WTC11 (cell line): ENCODE data around the gene TNNC2. TPM values are rescaled to one million over a fixed set of nuclear protein-coding genes. Genes with fewer than 3 reads are reported as not detected.

Source experiments
- ATAC-seq: fragments of 200-7000 bp; cut with Tn5 transposase; 2 replicates; pipeline ENCODE4 v1.10.0; 2021; ENCODE audit warnings: mild to moderate bottlenecking, moderate library complexity
- CTCF ChIA-PET: fragments of 300-600 bp; sonication (Branson Sonifier 250); formaldehyde crosslinking; loops from one replicate; lab custom pipeline; 2021; ENCODE audit warnings: antibody characterized with exemption; lab: Charles Lee
- POLR2A ChIA-PET: fragments of 350-600 bp; sonication (Branson Sonifier 250); formaldehyde crosslinking; loops from one replicate; lab custom pipeline; 2021; ENCODE audit warnings: antibody characterized with exemption; lab: Charles Lee
- DNase-seq: peaks from one replicate; pipeline ENCODE4 v3.0.0; 2021; ENCODE audit warnings: low spot score
- H3K27ac Mint-ChIP-seq: 2 replicates; pipeline ENCODE4 v1.8.0; 2021; ENCODE audit warnings: mixed read lengths
- H3K27me3 Mint-ChIP-seq: 2 replicates; pipeline ENCODE4 v1.8.0; 2021; ENCODE audit warnings: low read depth, mild to moderate bottlenecking, moderate library complexity, mixed read lengths
- H3K36me3 Mint-ChIP-seq: 2 replicates; pipeline ENCODE4 v1.8.0; 2021; ENCODE audit warnings: mixed read lengths
- H3K4me1 Mint-ChIP-seq: 2 replicates; pipeline ENCODE4 v1.8.0; 2022; ENCODE audit warnings: mixed read lengths
- H3K4me3 Mint-ChIP-seq: 2 replicates; pipeline ENCODE4 v1.8.0; 2021; ENCODE audit warnings: mild to moderate bottlenecking, moderate library complexity, mixed read lengths
- H3K9me3 Mint-ChIP-seq: 2 replicates; pipeline ENCODE4 v1.8.0; 2021; ENCODE audit warnings: mixed read lengths
- EMX1 ChIP-seq: fragments of 250-450 bp; sonication (Bioruptor Pico); IDR thresholded peaks from 2 replicates; pipeline ENCODE4 v1.8.0; 2021; ENCODE audit warnings: mild to moderate bottlenecking
- FOXJ3 ChIP-seq: sonication (generic); formaldehyde crosslinking; IDR thresholded peaks from 2 replicates; pipeline ENCODE4 v1.9.0; 2021; ENCODE audit warnings: missing genetic modification reagents, mild to moderate bottlenecking, borderline replicate concordance
- JAZF1 ChIP-seq: fragments of 250-450 bp; sonication (Bioruptor Pico); IDR thresholded peaks from 2 replicates; pipeline ENCODE4 v1.9.0; 2021; ENCODE audit warnings: moderate library complexity, mild to moderate bottlenecking, inconsistent platforms
- JUN ChIP-seq: sonication (generic); formaldehyde crosslinking; IDR thresholded peaks from 2 replicates; pipeline ENCODE4 v1.8.0; 2023; ENCODE audit warnings: mild to moderate bottlenecking, missing genetic modification reagents
- MXD4 ChIP-seq: fragments of 250-450 bp; sonication (Bioruptor Pico); IDR thresholded peaks from 2 replicates; pipeline ENCODE4 v1.8.0; 2021; ENCODE audit warnings: mild to moderate bottlenecking, moderate library complexity, borderline replicate concordance
- SOX15 ChIP-seq: fragments of 250-450 bp; sonication (Bioruptor Pico); IDR thresholded peaks from 2 replicates; pipeline ENCODE4 v1.9.0; 2021; ENCODE audit warnings: mild to moderate bottlenecking
- TEAD1 ChIP-seq: sonication (generic); formaldehyde crosslinking; IDR thresholded peaks from 2 replicates; pipeline ENCODE4 v1.8.0; 2022; ENCODE audit warnings: mild to moderate bottlenecking, missing genetic modification reagents
- TEAD4 ChIP-seq: sonication (generic); formaldehyde crosslinking; IDR thresholded peaks from 2 replicates; pipeline ENCODE4 v1.8.0; 2022; ENCODE audit warnings: mild to moderate bottlenecking, missing genetic modification reagents
- TP53 ChIP-seq: sonication (generic); formaldehyde crosslinking; IDR thresholded peaks from 2 replicates; pipeline ENCODE4 v1.8.1; 2023; ENCODE audit warnings: mild to moderate bottlenecking, missing genetic modification reagents
- ZNF416 ChIP-seq: fragments of 250-450 bp; sonication (Bioruptor Pico); IDR thresholded peaks from 2 replicates; pipeline ENCODE4 v1.9.0; 2021; ENCODE audit warnings: mild to moderate bottlenecking, inconsistent platforms
- ZNF423 ChIP-seq: fragments of 250-450 bp; sonication (Bioruptor Pico); IDR thresholded peaks from 2 replicates; pipeline ENCODE4 v2.1.2; 2022; ENCODE audit warnings: mild to moderate bottlenecking, moderate library complexity
- total RNA-seq: library from RNA; stranded (reverse); gene quantifications from 3 replicates; pipeline ENCODE4 v1.2.3, GENCODE V29; 2021
- TF ChIP-seq, protein P1 (sequence below): sonication (generic); formaldehyde crosslinking; IDR thresholded peaks from 2 replicates; pipeline ENCODE4 v1.8.0; 2022; ENCODE audit warnings: mild to moderate bottlenecking, missing genetic modification reagents
- TF ChIP-seq, protein P2 (sequence below): fragments of 200-600 bp; IDR thresholded peaks from 2 replicates; pipeline ENCODE4 v1.8.0; 2022; ENCODE audit warnings: antibody characterized with exemption
- TF ChIP-seq, protein P3 (sequence below): sonication (generic); formaldehyde crosslinking; IDR thresholded peaks from 2 replicates; pipeline ENCODE4 v1.8.1; 2022; ENCODE audit warnings: mild to moderate bottlenecking, moderate library complexity, missing genetic modification reagents
- TF ChIP-seq, protein P4 (sequence below): sonication (generic); formaldehyde crosslinking; IDR thresholded peaks from 2 replicates; pipeline ENCODE4 v1.8.1; 2023; ENCODE audit warnings: mild to moderate bottlenecking, missing genetic modification reagents
- TF ChIP-seq, protein P5 (sequence below): fragments of 250-450 bp; sonication (Bioruptor Pico); IDR thresholded peaks from 2 replicates; pipeline ENCODE4 v1.9.0; 2021; ENCODE audit warnings: mild to moderate bottlenecking, borderline replicate concordance
- TF ChIP-seq, protein P6 (sequence below): sonication (generic); formaldehyde crosslinking; IDR thresholded peaks from 2 replicates; pipeline ENCODE4 v1.8.0; 2022; ENCODE audit warnings: mild to moderate bottlenecking, missing genetic modification reagents
- TF ChIP-seq, protein P7 (sequence below): sonication (generic); formaldehyde crosslinking; IDR thresholded peaks from 2 replicates; pipeline ENCODE4 v1.8.1; 2022; ENCODE audit warnings: missing genetic modification reagents, borderline replicate concordance

Gene TNNC2
- total RNA-seq, 1 experiment from 2014 or later, result 3.0 TPM

DNA sequence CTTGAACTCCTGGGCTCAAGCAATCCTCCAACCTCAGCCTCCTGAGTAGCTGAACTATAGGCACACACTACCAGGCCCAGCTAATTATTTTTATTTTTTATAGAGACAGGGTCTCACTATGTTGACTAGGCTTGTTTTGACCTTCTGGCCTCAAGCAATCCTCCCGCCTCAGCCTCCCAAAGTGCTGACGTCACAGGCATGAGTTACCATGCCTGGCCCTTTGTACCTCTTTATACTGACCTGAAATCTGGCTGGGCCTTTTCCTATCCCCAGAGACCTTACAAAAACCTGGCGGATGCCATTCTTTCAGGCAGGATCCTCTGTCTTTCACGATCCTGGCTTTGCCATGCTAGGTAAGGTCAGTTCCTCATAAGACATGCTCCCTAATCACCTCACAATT is 47.0 kb downstream of the TNNC2 start (continued):
- TF ChIP-seq, protein P1, sequence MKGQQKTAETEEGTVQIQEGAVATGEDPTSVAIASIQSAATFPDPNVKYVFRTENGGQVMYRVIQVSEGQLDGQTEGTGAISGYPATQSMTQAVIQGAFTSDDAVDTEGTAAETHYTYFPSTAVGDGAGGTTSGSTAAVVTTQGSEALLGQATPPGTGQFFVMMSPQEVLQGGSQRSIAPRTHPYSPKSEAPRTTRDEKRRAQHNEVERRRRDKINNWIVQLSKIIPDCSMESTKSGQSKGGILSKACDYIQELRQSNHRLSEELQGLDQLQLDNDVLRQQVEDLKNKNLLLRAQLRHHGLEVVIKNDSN (CRISPR knock-in tag), result no peak
- TF ChIP-seq MXD4 (no peak), TEAD1 (CRISPR knock-in tag) (no peak), ZNF423 (CRISPR knock-in tag) (no peak), ZNF416 (CRISPR knock-in tag) (no peak)
- TF ChIP-seq, protein P2, sequence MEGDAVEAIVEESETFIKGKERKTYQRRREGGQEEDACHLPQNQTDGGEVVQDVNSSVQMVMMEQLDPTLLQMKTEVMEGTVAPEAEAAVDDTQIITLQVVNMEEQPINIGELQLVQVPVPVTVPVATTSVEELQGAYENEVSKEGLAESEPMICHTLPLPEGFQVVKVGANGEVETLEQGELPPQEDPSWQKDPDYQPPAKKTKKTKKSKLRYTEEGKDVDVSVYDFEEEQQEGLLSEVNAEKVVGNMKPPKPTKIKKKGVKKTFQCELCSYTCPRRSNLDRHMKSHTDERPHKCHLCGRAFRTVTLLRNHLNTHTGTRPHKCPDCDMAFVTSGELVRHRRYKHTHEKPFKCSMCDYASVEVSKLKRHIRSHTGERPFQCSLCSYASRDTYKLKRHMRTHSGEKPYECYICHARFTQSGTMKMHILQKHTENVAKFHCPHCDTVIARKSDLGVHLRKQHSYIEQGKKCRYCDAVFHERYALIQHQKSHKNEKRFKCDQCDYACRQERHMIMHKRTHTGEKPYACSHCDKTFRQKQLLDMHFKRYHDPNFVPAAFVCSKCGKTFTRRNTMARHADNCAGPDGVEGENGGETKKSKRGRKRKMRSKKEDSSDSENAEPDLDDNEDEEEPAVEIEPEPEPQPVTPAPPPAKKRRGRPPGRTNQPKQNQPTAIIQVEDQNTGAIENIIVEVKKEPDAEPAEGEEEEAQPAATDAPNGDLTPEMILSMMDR, result no peak

DNA sequence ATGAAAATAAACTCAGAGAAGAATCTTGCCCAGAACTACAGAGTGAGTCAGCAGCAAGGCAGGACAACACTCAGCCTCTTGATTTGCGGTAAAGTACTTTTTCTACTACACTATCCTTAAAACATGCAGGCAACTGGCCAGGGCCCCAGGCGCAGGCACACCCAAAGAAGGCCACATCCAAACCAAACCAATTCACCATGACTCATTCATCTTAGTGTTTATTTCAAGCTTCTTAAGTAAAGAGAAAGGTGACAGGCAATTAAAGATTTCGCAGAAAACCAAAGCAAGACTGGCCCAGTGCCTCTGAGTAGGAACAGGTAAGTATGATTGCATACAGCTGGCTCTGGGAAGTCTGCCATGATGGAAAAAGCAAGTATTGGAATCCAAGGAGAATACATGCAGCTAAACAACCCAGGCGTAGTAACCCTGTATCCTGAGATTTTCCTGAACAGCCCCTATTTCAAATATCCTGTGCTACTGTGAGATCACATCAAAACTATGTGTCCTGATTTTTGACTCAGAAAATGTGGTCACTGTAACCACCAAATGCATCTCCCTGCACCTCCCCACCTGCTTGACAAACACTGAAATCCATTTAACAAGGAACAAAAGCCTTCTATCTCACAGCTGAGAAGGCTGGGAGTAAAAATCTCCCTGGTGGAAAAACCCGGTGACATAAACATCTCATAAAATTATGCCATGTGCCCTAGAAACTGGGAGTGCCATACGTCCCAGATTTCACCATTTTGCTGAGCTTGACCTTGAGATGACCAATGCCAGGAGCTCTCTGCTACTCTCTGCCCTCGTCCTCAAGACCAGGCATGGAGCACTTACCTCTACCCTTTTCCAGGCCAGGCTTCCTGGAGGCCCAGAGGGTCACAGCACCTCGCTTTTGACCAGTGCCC is 47.8 kb downstream of the TNNC2 start:
- Mint-ChIP-seq H3K4me1 (no peaks in the 10 kb centered on the region), H3K9me3 (no peaks in the 10 kb centered on the region), H3K36me3 (no peaks in the 10 kb centered on the region), H3K27me3 (no peaks in the 10 kb centered on the region), H3K4me3 (no peak overlapping the region), H3K27ac (no peak overlapping the region)
- no peak for DNase-seq
- CTCF ChIA-PET, result interaction anchor here (0.7 to 1.5 kb wide), 3 partner anchors 8 to 241 kb away, joined by 3 to 11 read pairs (median 4); no protein-coding TSS in a partner anchor
- ATAC-seq, result no peak
- TF ChIP-seq EMX1 (CRISPR knock-in tag), result no peak
- no peak for TF ChIP-seq TEAD4 (CRISPR knock-in tag)
- TF ChIP-seq, protein P3, sequence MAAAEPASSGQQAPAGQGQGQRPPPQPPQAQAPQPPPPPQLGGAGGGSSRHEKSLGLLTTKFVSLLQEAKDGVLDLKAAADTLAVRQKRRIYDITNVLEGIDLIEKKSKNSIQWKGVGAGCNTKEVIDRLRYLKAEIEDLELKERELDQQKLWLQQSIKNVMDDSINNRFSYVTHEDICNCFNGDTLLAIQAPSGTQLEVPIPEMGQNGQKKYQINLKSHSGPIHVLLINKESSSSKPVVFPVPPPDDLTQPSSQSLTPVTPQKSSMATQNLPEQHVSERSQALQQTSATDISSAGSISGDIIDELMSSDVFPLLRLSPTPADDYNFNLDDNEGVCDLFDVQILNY (CRISPR knock-in tag), result no peak
- no peak for TF ChIP-seq SOX15
- TF ChIP-seq, protein P4, sequence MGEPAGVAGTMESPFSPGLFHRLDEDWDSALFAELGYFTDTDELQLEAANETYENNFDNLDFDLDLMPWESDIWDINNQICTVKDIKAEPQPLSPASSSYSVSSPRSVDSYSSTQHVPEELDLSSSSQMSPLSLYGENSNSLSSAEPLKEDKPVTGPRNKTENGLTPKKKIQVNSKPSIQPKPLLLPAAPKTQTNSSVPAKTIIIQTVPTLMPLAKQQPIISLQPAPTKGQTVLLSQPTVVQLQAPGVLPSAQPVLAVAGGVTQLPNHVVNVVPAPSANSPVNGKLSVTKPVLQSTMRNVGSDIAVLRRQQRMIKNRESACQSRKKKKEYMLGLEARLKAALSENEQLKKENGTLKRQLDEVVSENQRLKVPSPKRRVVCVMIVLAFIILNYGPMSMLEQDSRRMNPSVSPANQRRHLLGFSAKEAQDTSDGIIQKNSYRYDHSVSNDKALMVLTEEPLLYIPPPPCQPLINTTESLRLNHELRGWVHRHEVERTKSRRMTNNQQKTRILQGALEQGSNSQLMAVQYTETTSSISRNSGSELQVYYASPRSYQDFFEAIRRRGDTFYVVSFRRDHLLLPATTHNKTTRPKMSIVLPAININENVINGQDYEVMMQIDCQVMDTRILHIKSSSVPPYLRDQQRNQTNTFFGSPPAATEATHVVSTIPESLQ (CRISPR knock-in tag), result no peak
- TF ChIP-seq JAZF1 (CRISPR knock-in tag), result no peak
- TF ChIP-seq, protein P5, sequence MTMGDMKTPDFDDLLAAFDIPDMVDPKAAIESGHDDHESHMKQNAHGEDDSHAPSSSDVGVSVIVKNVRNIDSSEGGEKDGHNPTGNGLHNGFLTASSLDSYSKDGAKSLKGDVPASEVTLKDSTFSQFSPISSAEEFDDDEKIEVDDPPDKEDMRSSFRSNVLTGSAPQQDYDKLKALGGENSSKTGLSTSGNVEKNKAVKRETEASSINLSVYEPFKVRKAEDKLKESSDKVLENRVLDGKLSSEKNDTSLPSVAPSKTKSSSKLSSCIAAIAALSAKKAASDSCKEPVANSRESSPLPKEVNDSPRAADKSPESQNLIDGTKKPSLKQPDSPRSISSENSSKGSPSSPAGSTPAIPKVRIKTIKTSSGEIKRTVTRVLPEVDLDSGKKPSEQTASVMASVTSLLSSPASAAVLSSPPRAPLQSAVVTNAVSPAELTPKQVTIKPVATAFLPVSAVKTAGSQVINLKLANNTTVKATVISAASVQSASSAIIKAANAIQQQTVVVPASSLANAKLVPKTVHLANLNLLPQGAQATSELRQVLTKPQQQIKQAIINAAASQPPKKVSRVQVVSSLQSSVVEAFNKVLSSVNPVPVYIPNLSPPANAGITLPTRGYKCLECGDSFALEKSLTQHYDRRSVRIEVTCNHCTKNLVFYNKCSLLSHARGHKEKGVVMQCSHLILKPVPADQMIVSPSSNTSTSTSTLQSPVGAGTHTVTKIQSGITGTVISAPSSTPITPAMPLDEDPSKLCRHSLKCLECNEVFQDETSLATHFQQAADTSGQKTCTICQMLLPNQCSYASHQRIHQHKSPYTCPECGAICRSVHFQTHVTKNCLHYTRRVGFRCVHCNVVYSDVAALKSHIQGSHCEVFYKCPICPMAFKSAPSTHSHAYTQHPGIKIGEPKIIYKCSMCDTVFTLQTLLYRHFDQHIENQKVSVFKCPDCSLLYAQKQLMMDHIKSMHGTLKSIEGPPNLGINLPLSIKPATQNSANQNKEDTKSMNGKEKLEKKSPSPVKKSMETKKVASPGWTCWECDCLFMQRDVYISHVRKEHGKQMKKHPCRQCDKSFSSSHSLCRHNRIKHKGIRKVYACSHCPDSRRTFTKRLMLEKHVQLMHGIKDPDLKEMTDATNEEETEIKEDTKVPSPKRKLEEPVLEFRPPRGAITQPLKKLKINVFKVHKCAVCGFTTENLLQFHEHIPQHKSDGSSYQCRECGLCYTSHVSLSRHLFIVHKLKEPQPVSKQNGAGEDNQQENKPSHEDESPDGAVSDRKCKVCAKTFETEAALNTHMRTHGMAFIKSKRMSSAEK (CRISPR knock-in tag), result no peak
- TF ChIP-seq JUN (CRISPR knock-in tag), result no peak
- TF ChIP-seq, protein P6, sequence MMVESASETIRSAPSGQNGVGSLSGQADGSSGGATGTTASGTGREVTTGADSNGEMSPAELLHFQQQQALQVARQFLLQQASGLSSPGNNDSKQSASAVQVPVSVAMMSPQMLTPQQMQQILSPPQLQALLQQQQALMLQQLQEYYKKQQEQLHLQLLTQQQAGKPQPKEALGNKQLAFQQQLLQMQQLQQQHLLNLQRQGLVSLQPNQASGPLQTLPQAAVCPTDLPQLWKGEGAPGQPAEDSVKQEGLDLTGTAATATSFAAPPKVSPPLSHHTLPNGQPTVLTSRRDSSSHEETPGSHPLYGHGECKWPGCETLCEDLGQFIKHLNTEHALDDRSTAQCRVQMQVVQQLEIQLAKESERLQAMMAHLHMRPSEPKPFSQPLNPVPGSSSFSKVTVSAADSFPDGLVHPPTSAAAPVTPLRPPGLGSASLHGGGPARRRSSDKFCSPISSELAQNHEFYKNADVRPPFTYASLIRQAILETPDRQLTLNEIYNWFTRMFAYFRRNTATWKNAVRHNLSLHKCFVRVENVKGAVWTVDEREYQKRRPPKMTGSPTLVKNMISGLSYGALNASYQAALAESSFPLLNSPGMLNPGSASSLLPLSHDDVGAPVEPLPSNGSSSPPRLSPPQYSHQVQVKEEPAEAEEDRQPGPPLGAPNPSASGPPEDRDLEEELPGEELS, result no peak
- TF ChIP-seq, protein P7, sequence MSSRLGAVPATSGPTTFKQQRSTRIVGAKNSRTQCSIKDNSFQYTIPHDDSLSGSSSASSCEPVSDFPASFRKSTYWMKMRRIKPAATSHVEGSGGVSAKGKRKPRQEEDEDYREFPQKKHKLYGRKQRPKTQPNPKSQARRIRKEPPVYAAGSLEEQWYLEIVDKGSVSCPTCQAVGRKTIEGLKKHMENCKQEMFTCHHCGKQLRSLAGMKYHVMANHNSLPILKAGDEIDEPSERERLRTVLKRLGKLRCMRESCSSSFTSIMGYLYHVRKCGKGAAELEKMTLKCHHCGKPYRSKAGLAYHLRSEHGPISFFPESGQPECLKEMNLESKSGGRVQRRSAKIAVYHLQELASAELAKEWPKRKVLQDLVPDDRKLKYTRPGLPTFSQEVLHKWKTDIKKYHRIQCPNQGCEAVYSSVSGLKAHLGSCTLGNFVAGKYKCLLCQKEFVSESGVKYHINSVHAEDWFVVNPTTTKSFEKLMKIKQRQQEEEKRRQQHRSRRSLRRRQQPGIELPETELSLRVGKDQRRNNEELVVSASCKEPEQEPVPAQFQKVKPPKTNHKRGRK (CRISPR knock-in tag), result no peak
- no peak for TF ChIP-seq FOXJ3 (CRISPR knock-in tag)
- TF ChIP-seq TP53, result no peak
- TF ChIP-seq, all 79 proteins: peak for 0
- POLR2A ChIA-PET, result interaction anchor here (0.6 kb wide), 1 partner anchor 458 kb away, joined by 3 read pairs; no protein-coding TSS in a partner anchor
